Endothelial cell of umbilical vein (primary cell): ENCODE data around the gene KRTAP3-2. TPM values are rescaled to one million over a fixed set of nuclear protein-coding genes. Genes with fewer than 3 reads are reported as not detected.

ENCODE experiments used
- BruUV-seq: library from RNA; stranded (reverse); fragments of 400-500 nt; replicated peaks from 2 replicates; lab custom pipeline; 2021; lab: Mats Ljungman, UMichigan
- CTCF ChIA-PET: fragments of 300-600, 350-600 bp; sonication (Branson Sonifier 250); formaldehyde crosslinking; loops from one replicate; lab custom pipeline; 2021; ENCODE audit warnings: antibody characterized with exemption, inconsistent platforms; lab: Charles Lee
- POLR2A ChIA-PET: fragments of 300-600, 350-600 bp; sonication (Branson Sonifier 250); formaldehyde crosslinking; loops from one replicate; lab custom pipeline; 2021; ENCODE audit warnings: antibody characterized with exemption, inconsistent platforms; lab: Charles Lee
- DNase-seq: peaks from one replicate; pipeline ENCODE4 v3.0.0-alpha.2; 2011; ENCODE audit warnings: low read depth, low spot score
- FAIRE-seq: peaks from 2 replicates; lab custom pipeline; 2011; peaks lifted over from hg19 to GRCh38; lab: Jason Lieb, UNC
- H2AFZ ChIP-seq: 2 replicates; pipeline ENCODE4 v1.6.0; 2012; ENCODE audit warnings: low read depth, low read length, control low read depth, inconsistent platforms
- H3K27ac ChIP-seq: 2 replicates; pipeline ENCODE4 v1.5.1; 2011; ENCODE audit warnings: low read depth, mild to moderate bottlenecking, control low read depth, low read length, moderate library complexity; ENCODE audit not compliant: insufficient read depth
- H3K27me3 ChIP-seq, 2 experiments: 2 replicates each; pipeline versions ENCODE4 v1.6.0 to v1.6.1; 2011; ENCODE audit warnings: low read length in 2 of 2, mixed read lengths in 1 of 2; ENCODE audit not compliant: control insufficient read depth in 2 of 2, insufficient read depth in 2 of 2
- H3K36me3 ChIP-seq, 2 experiments: 2 replicates in 1 of 2; 3 replicates in 1 of 2; pipeline ENCODE4 v1.5.1; 2011; ENCODE audit warnings: low read length in 2 of 2, mild to moderate bottlenecking in 1 of 2, moderate library complexity in 1 of 2; ENCODE audit not compliant: control insufficient read depth in 2 of 2, insufficient read depth in 2 of 2; ENCODE audit errors: extremely low read depth in 1 of 2
- H3K4me1 ChIP-seq: 3 replicates; pipeline ENCODE4 v1.5.1; 2011; ENCODE audit warnings: mild to moderate bottlenecking, low read length; ENCODE audit not compliant: control insufficient read depth, insufficient read depth; ENCODE audit errors: extremely low read depth
- H3K4me2 ChIP-seq: 2 replicates; pipeline ENCODE4 v1.6.1; 2011; ENCODE audit warnings: low read length, control low read depth, mixed read lengths; ENCODE audit not compliant: insufficient read depth
- H3K4me3 ChIP-seq, 3 experiments: fragments of 200-600 bp in 1 of 3; sonication (generic), shearing (Covaris generic) in 1 of 3; replicated peaks in 1 of 3; 2 replicates each; pipeline ENCODE4 v1.5.1; 2011 to 2016; ENCODE audit warnings: control low read depth in 3 of 3, low read length in 3 of 3, mild to moderate bottlenecking in 2 of 3, inconsistent platforms in 1 of 3, low read depth in 1 of 3, moderate library complexity in 1 of 3; ENCODE audit not compliant: insufficient read depth in 1 of 3
- H3K79me2 ChIP-seq: 2 replicates; pipeline ENCODE4 v1.6.0; 2012; ENCODE audit warnings: low read length, inconsistent platforms; ENCODE audit not compliant: control insufficient read depth, insufficient read depth
- H3K9ac ChIP-seq: replicated peaks from 2 replicates; pipeline ENCODE3; 2011; ENCODE audit warnings: low read length, control low read depth; ENCODE audit not compliant: insufficient read depth; ENCODE audit errors: extremely low read depth
- H3K9me1 ChIP-seq: replicated peaks from 3 replicates; pipeline ENCODE4 v1.6.0; 2011; ENCODE audit warnings: mild to moderate bottlenecking, low read length; ENCODE audit not compliant: control insufficient read depth, insufficient read depth; ENCODE audit errors: extremely low read depth
- H3K9me3 ChIP-seq: replicated peaks from 2 replicates; pipeline ENCODE4 v1.5.1; 2012; ENCODE audit warnings: low read length, inconsistent platforms; ENCODE audit not compliant: control insufficient read depth, insufficient read depth
- H4K20me1 ChIP-seq: replicated peaks from 2 replicates; pipeline ENCODE3; 2011; ENCODE audit warnings: mild to moderate bottlenecking, low read length; ENCODE audit not compliant: control insufficient read depth, insufficient read depth; ENCODE audit errors: extremely low read depth
- EZH2 ChIP-seq: IDR thresholded peaks from 2 replicates; pipeline ENCODE4 v1.6.1; 2012; ENCODE audit warnings: borderline replicate concordance, low read depth, mild to moderate bottlenecking, moderate library complexity, low read length, inconsistent platforms; ENCODE audit not compliant: severe bottlenecking
- FOS ChIP-seq: IDR thresholded peaks from 2 replicates; pipeline ENCODE4 v1.6.1; 2011; ENCODE audit warnings: mild to moderate bottlenecking, low read length, moderate library complexity, borderline replicate concordance; ENCODE audit not compliant: insufficient read depth
- GATA2 ChIP-seq: IDR thresholded peaks from 2 replicates; pipeline ENCODE4 v1.7.0; 2011; ENCODE audit warnings: low read depth, mild to moderate bottlenecking, moderate library complexity, mixed read lengths, low read length; ENCODE audit not compliant: insufficient read length, insufficient read depth
- JUN ChIP-seq: IDR thresholded peaks from 2 replicates; pipeline ENCODE4 v1.6.1; 2011; ENCODE audit warnings: borderline replicate concordance, low read depth; ENCODE audit not compliant: insufficient read length, insufficient read depth
- MAX ChIP-seq: IDR thresholded peaks from 2 replicates; pipeline ENCODE4 v1.6.1; 2011; ENCODE audit not compliant: insufficient read depth, insufficient read length
- POLR2A ChIP-seq: IDR thresholded peaks from 2 replicates; pipeline ENCODE4 v1.6.1; 2012; ENCODE audit warnings: low read depth, mild to moderate bottlenecking, control low read depth, low read length
- POLR2AphosphoS5 ChIP-seq: IDR thresholded peaks from 2 replicates; pipeline ENCODE4 v1.6.1; 2012; ENCODE audit warnings: low read depth, mild to moderate bottlenecking, control low read depth, low read length, moderate library complexity; ENCODE audit not compliant: insufficient read depth
- dilution Hi-C: fragments of 300-500 bp; cut with MboI; formaldehyde crosslinking; loops from one replicate; pipeline ENCODE4 v1.15.0; 2019; ENCODE audit warnings: low sequenced_read_pairs; ENCODE audit not compliant: extremely low pct_ligation_motif_present
- intact Hi-C: fragments of 100-400 bp; cut with micrococcal nuclease; formaldehyde crosslinking; loops from one replicate; pipeline ENCODE4 v1.10.0; 2022
- polyA plus RNA-seq, 4 experiments: library from polyadenylated mRNA; depleted of rRNA in 3 of 4; stranded (reverse) in 3 of 4; unstranded in 1 of 4; fragments of >200 nt; gene quantifications; 2 replicates each; pipeline versions ENCODE4 v1.2.1 to v1.2.3, GENCODE V29; 2011 to 2012; ENCODE audit warnings: missing spikeins in 1 of 4
- total RNA-seq: library from RNA; stranded (reverse); gene quantifications from 2 replicates; pipeline ENCODE4 v1.2.3, GENCODE V29; 2021
- TF ChIP-seq, protein P1 (sequence below), 2 donors: IDR thresholded peaks; 1 replicate in 1 of 2; 2 replicates in 1 of 2; pipeline ENCODE4 v1.5.1; 2011; ENCODE audit warnings: low read length in 2 of 2, mild to moderate bottlenecking in 2 of 2, moderate library complexity in 2 of 2, control low read depth in 1 of 2, inconsistent platforms in 1 of 2, low read depth in 1 of 2; ENCODE audit not compliant: insufficient read depth in 1 of 2; ENCODE audit errors: extremely low read depth in 1 of 2

The KRTAP3-2 gene
- total and polyA plus RNA-seq, 2 donors (not counting 3 experiments of a cell fraction or from before 2014, with no cell fraction given) = not detected

- Histone ChIP-seq H3K4me1 (no peaks in the 10 kb centered on the region), H3K9me3 (no peaks in the 10 kb centered on the region), H3K79me2 (no peaks in the 10 kb centered on the region), H3K9ac (no peak overlapping the region), H4K20me1 (no peaks in the 10 kb centered on the region), H3K27ac (no peak overlapping the region), H3K9me1 (no peaks in the 10 kb centered on the region), H2AFZ (no peak overlapping the region), H3K36me3 (no peaks in the 10 kb centered on the region), H3K4me2 (no peak overlapping the region), H3K27me3 (peaks cover 0 to 8% of the 10 kb centered on the region in 2 experiments), H3K4me3 (no peak overlapping the region)
- FAIRE-seq = no peak
- DNase-seq = no peak
- intact Hi-C loops (no loop called here), dilution Hi-C loops (no loop called here)
- ChIA-PET CTCF (interaction anchor here (1.0 to 1.2 kb wide), 2 partner anchors 9 to 567 kb away, joined by 3 to 4 read pairs; no protein-coding TSS in a partner anchor), POLR2A (no interaction called here)
- BruUV-seq = no TSS peak
- TF ChIP-seq POLR2AphosphoS5 (no peak), FOS (no peak), MAX (no peak), JUN (no peak), POLR2A (no peak), EZH2 (no peak), GATA2 (no peak)
- TF ChIP-seq, protein P1, sequence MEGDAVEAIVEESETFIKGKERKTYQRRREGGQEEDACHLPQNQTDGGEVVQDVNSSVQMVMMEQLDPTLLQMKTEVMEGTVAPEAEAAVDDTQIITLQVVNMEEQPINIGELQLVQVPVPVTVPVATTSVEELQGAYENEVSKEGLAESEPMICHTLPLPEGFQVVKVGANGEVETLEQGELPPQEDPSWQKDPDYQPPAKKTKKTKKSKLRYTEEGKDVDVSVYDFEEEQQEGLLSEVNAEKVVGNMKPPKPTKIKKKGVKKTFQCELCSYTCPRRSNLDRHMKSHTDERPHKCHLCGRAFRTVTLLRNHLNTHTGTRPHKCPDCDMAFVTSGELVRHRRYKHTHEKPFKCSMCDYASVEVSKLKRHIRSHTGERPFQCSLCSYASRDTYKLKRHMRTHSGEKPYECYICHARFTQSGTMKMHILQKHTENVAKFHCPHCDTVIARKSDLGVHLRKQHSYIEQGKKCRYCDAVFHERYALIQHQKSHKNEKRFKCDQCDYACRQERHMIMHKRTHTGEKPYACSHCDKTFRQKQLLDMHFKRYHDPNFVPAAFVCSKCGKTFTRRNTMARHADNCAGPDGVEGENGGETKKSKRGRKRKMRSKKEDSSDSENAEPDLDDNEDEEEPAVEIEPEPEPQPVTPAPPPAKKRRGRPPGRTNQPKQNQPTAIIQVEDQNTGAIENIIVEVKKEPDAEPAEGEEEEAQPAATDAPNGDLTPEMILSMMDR (IDR thresholded peaks at IDR 0.05; ENCODE audit: extremely low read depth in 1 of 2, insufficient read depth in 1 of 2, low read depth in 1 of 2, low read length in 2 of 2) = no peak
Observed at GRCh38 chr17:40981115-40981514, 18.6 kb downstream of the KRTAP3-2 start.
